Upper lobe of left lung (tissue), 6 donors: ENCODE results near the gene PLIN1. TPM values are rescaled to one million over a fixed set of nuclear protein-coding genes. Genes with fewer than 3 reads are reported as not detected.

Source experiments
- ATAC-seq, 2 donors: fragments of 200-7000 bp; cut with Tn5 transposase; one replicate each; pipeline ENCODE4 v1.9.1; 2022; ENCODE audit warnings: mild to moderate bottlenecking in 2 of 2, moderate library complexity in 2 of 2; ENCODE audit not compliant: low FRiP score in 2 of 2
- DNase-seq, 2 donors: peaks; one replicate each; pipeline ENCODE4 v3.0.0-alpha.2; 2019 to 2020
- H3K27ac ChIP-seq, 4 donors: fragments of 200-600 bp; sonication (generic); one replicate each; pipeline ENCODE4 v1.5.1; 2016 to 2019
- H3K27me3 ChIP-seq, 4 donors: fragments of 200-600 bp; sonication (generic); one replicate each; pipeline ENCODE4 v1.5.1; 2017 to 2019
- H3K36me3 ChIP-seq, 4 donors: fragments of 200-600 bp; sonication (generic); one replicate each; pipeline ENCODE4 v1.5.1; 2016 to 2019
- H3K4me1 ChIP-seq, 4 donors: fragments of 200-600 bp; sonication (generic); one replicate each; pipeline ENCODE4 v1.5.1; 2018 to 2019
- H3K4me3 ChIP-seq, 4 donors: fragments of 200-600 bp; sonication (generic); one replicate each; pipeline ENCODE4 v1.5.1; 2017 to 2019; ENCODE audit warnings: mild to moderate bottlenecking in 2 of 4, moderate library complexity in 1 of 4
- H3K9me3 ChIP-seq, 4 donors: fragments of 200-600 bp; sonication (generic); one replicate each; pipeline ENCODE4 v1.5.1; 2018 to 2019
- EP300 ChIP-seq, 4 donors: sonication (generic); formaldehyde crosslinking; IDR thresholded peaks; one replicate each; pipeline ENCODE4 v1.5.1; 2017; ENCODE audit warnings: antibody characterized with exemption in 4 of 4, control low read depth in 2 of 4
- POLR2A ChIP-seq, 4 donors: fragments of 450-650 bp; IDR thresholded peaks; one replicate each; pipeline ENCODE4 v1.5.1; 2016 to 2017; ENCODE audit warnings: antibody characterized with exemption in 4 of 4, mild to moderate bottlenecking in 2 of 4
- POLR2AphosphoS5 ChIP-seq, 2 donors: sonication (generic); formaldehyde crosslinking; IDR thresholded peaks; one replicate each; pipeline ENCODE4 v1.5.1; 2017; ENCODE audit warnings: antibody characterized with exemption in 2 of 2
- WGBS, 2 donors: methylation state at CpG; one replicate each; pipeline ENCODE4 v1.1.5; 2017 to 2018; 5-methylcytosine and 5-hydroxymethylcytosine counted together
- total RNA-seq, 6 donors: library from RNA; depleted of rRNA in 4 of 6; stranded (reverse); fragments of >200 nt in 4 of 6; gene quantifications; one replicate each; pipeline versions ENCODE4 v1.1.0 to v1.2.1, GENCODE V29; 2016 to 2021
- TF ChIP-seq, protein P1 (sequence below), 6 experiments: fragments of 450-650 bp in 4 of 6; fragments of 200-600 bp in 2 of 6; sonication (generic) in 2 of 6; IDR thresholded peaks; one replicate each; pipeline ENCODE4 v1.5.1; 2016 to 2019; ENCODE audit warnings: antibody characterized with exemption in 6 of 6
- donor health status: DM: no; HTN: no; CAD: no; lungs with moderate emphysema.
- donor health status: DM: no; HTN: yes; CAD: no; lungs with severe emphysema.

Gene PLIN1, protein sequence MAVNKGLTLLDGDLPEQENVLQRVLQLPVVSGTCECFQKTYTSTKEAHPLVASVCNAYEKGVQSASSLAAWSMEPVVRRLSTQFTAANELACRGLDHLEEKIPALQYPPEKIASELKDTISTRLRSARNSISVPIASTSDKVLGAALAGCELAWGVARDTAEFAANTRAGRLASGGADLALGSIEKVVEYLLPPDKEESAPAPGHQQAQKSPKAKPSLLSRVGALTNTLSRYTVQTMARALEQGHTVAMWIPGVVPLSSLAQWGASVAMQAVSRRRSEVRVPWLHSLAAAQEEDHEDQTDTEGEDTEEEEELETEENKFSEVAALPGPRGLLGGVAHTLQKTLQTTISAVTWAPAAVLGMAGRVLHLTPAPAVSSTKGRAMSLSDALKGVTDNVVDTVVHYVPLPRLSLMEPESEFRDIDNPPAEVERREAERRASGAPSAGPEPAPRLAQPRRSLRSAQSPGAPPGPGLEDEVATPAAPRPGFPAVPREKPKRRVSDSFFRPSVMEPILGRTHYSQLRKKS
- 1 to 10 TPM in 3 of 6 donors, under 1 TPM in 2, not detected in 1; 0.29 to 3.8 (median 1.1) TPM for total RNA-seq

DNA sequence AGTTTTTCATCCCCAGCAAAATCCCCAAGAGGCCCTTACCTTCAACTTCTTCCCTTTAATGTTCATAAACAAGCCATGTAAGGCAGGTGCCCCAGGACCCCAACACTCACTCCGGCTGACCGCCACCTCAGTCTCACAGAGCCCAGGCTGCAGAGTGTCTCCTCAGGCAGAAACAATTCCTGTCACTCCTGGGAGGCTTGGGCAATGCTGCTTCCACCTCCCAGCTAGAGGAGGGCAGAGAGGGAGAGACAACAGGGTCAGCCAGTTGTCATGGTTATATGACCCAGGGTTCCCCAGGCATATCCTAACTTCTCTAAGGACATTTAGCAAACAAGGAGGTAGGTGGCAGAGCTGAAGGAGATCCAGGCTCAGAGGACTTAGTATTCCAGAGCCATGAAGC, at the start of gene PLIN1:
Gene PLIN1 (minus strand): TSS at position 156 of the 400 bp plus-strand sequence. CDS start 1,878 bp downstream, outside the sequence.
- WGBS, 2 donors: 93 to 96% methylated on average over 2 of the region's 2 CpGs
- no peaks in the 10 kb centered on the region for H3K27me3 ChIP-seq
- peaks cover 0 to 13% (median 0%) of the 10 kb centered on the region in 4 donors for H3K36me3 ChIP-seq
- ATAC-seq: no peak
- no peak for TF ChIP-seq POLR2A (IDR thresholded peaks at IDR 0.05)
- TF ChIP-seq POLR2AphosphoS5 (IDR thresholded peaks at IDR 0.05): no peak
- TF ChIP-seq, protein P1, sequence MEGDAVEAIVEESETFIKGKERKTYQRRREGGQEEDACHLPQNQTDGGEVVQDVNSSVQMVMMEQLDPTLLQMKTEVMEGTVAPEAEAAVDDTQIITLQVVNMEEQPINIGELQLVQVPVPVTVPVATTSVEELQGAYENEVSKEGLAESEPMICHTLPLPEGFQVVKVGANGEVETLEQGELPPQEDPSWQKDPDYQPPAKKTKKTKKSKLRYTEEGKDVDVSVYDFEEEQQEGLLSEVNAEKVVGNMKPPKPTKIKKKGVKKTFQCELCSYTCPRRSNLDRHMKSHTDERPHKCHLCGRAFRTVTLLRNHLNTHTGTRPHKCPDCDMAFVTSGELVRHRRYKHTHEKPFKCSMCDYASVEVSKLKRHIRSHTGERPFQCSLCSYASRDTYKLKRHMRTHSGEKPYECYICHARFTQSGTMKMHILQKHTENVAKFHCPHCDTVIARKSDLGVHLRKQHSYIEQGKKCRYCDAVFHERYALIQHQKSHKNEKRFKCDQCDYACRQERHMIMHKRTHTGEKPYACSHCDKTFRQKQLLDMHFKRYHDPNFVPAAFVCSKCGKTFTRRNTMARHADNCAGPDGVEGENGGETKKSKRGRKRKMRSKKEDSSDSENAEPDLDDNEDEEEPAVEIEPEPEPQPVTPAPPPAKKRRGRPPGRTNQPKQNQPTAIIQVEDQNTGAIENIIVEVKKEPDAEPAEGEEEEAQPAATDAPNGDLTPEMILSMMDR (IDR thresholded peaks at IDR 0.05): no peak
- no peak for TF ChIP-seq EP300 (IDR thresholded peaks at IDR 0.05)
- no peak within 1 kb of the TSS for H3K4me3 ChIP-seq
- no peak for DNase-seq
- H3K27ac ChIP-seq: peak within 1 kb of the TSS; percentile 38 to 67 (median 44)
- H3K9me3 ChIP-seq: no peaks in the 10 kb centered on the region
- H3K4me1 ChIP-seq: peaks cover 0 to 17% (median 7%) of the 10 kb centered on the region in 4 donors

DNA sequence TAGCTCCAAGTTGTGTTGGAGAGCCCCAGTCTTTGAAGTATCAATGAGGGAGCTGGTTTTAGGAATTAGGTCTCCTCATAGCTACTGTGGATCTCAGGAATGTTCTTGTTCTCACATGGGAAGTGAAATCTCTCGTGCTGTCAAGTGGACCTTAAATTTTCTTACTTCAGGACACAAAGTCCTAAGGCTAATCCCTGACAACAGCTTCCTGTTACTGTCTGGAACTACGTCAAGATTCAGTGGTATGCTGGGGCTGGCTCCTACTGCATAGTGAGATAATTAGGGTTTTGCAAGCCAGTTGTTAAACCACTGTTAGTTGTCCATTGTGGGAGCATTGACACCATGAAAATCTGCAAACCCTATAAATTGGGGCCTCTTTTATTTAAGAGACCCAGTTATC, 49.1 kb upstream of the PLIN1 start:
- ATAC-seq: peak; percentile 9 to 38
- H3K27me3 ChIP-seq: no peaks in the 10 kb centered on the region
- peaks cover 0 to 5% (median 0%) of the 10 kb centered on the region in 4 donors for H3K4me1 ChIP-seq
- WGBS, 2 donors: 30 to 32% methylated on average over 2 of the region's 2 CpGs
- H3K4me3 ChIP-seq: no peak overlapping the region
- H3K9me3 ChIP-seq: no peaks in the 10 kb centered on the region
- TF ChIP-seq POLR2AphosphoS5 (IDR thresholded peaks at IDR 0.05): no peak
- TF ChIP-seq EP300 (IDR thresholded peaks at IDR 0.05): peak in 2 of 4 donors; percentile 22 to 43
- TF ChIP-seq, protein P1 (IDR thresholded peaks at IDR 0.05): no peak
- no peak for TF ChIP-seq POLR2A (IDR thresholded peaks at IDR 0.05)
- H3K36me3 ChIP-seq: no peaks in the 10 kb centered on the region
- no peak for DNase-seq
- H3K27ac ChIP-seq: no peak overlapping the region

DNA sequence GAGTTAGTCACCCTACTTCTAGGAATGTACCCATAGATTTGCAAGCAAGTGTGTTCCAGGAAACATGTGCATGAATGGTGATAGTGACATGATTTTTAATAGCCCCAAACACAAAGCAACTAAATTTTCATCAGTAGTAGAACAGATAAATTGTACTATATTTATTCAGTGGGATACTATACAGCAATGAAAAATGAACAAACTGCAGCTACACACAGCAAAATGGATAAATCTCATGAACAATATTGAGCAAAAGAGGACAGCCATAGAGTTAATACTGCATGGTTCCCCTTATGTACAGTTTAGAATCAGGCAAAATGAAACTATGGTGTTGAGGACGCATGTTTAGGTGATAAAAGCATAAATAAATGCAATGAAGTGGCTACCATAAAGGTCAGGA, 45.9 kb upstream of the PLIN1 start:
- DNase-seq (no peak), ATAC-seq (no peak)
- 74 to 90% methylated on average over 1 of the region's 1 CpG for WGBS, 2 donors
- H3K36me3 ChIP-seq: no peaks in the 10 kb centered on the region
- H3K9me3 ChIP-seq: no peaks in the 10 kb centered on the region
- H3K4me3 ChIP-seq: no peak overlapping the region
- H3K27me3 ChIP-seq: no peaks in the 10 kb centered on the region
- TF ChIP-seq, protein P1 (IDR thresholded peaks at IDR 0.05): no peak
- TF ChIP-seq EP300 (IDR thresholded peaks at IDR 0.05) (no peak), POLR2AphosphoS5 (IDR thresholded peaks at IDR 0.05) (no peak), POLR2A (IDR thresholded peaks at IDR 0.05) (no peak)
- H3K27ac ChIP-seq: no peak overlapping the region
- H3K4me1 ChIP-seq: peaks cover 0 to 5% (median 0%) of the 10 kb centered on the region in 4 donors

DNA sequence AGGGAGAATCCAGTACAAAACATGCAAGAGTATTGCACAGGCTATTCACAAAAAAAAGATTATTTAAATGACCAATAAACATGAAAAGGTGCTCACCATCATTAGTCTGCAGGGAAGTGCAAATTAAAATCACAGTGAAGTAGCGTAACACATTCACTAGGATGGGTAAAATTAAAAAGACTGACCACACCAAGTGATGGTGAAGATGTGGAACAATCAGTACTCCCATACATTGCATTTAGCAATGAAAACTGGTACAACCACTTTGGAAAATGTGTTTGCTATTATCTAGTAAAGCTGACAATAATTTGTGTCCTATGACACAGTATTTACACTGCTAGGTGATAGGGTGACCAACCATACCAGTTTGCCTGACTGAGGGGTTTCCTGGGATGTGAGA, 45.5 kb upstream of the PLIN1 start:
- no peak overlapping the region for H3K4me3 ChIP-seq
- H3K27ac ChIP-seq: no peak overlapping the region
- peaks cover 0 to 5% (median 0%) of the 10 kb centered on the region in 4 donors for H3K4me1 ChIP-seq
- DNase-seq (no peak), ATAC-seq (no peak)
- TF ChIP-seq EP300 (IDR thresholded peaks at IDR 0.05) (no peak), POLR2A (IDR thresholded peaks at IDR 0.05) (no peak), POLR2AphosphoS5 (IDR thresholded peaks at IDR 0.05) (no peak)
- TF ChIP-seq, protein P1 (IDR thresholded peaks at IDR 0.05): no peak
- 93 to 97% methylated on average over 1 of the region's 1 CpG for WGBS, 2 donors
- H3K36me3 ChIP-seq: no peaks in the 10 kb centered on the region
- H3K9me3 ChIP-seq: no peaks in the 10 kb centered on the region
- no peaks in the 10 kb centered on the region for H3K27me3 ChIP-seq
